ENCODE results near the gene CAPN8.
A peak's percentile ranks its signal among the peaks of the same experiment; 100 is the strongest.

Gene CAPN8

DNA sequence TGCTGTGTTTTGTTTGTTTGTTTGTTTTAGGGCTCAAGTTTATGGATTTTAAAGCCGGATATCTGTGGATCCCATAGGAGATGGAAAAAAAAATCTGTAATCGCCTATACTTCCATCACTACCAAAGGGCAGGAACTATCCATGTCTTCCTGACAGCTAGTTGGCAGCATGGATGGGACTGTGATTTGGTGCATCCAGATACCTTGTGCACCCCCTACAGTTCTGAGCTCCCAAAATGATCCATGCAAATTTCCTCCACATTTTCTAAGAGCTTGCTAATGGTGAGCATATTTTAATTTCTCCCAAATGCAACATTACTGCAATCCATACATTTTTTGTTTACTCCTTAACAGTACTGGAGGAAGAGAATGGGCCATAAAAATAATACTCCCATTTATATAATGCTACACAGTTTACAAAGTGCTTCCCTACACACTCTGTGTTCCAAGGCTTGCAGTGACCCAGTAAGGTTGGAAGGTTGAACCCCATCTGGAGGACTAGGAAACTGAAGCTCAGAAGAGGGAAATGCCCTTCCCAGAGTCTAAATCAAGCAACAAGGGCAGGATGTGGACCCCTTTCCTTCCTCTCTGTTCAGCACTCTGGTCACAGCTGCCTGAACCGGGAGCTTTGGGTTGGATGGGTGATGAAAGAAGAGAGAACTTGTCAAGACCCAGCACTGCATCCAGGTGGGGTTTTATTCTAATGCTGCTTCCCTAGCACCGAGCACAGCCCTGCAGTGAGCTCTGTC lies 48.0 kb downstream of the CAPN8 start:
- no peak for DNase-seq (ENCODE audit: low read depth in 2 of 2)

GRCh38 chr1:223616586-223616985 lies 48.9 kb downstream of the CAPN8 start:
- DNase-seq (ENCODE audit: low read depth in 2 of 2), result no peak

GRCh38 chr1:223611936-223612335 lies 53.6 kb downstream of the CAPN8 start:
- no peak for DNase-seq (ENCODE audit: low read depth in 2 of 2)

DNA sequence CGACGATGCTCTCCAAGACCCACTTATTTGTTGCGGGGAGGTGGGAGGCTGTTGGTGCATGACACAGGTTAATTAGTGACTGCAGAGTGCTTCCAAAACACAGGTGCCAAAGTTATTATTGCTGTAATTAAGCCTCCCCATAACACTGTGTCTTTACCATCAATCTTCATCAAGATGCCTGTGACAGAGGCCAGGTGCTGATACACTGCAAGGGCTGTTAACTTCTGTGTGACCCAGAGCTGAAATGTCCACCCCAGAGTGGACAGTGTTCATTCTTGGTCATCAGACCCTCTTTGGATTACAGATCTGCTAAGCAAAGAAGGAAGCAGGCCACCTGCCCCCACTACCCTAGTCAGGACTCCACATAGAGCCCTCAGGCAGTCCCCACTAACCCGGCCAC lies 55.5 kb downstream of the CAPN8 start:
- DNase-seq (ENCODE audit: low read depth in 2 of 2), result no peak

- no peak for DNase-seq (ENCODE audit: low read depth in 2 of 2)
Measured at GRCh38 chr1:223609066-223609465, 56.4 kb downstream of the CAPN8 start.

- no peak for DNase-seq (ENCODE audit: low read depth in 2 of 2)
Measured at GRCh38 chr1:223558512-223558911, 107.0 kb downstream of the CAPN8 start.

- DNase-seq (ENCODE audit: low read depth in 2 of 2), result no peak
Measured at GRCh38 chr1:223557130-223557475, 108.4 kb downstream of the CAPN8 start.

DNA sequence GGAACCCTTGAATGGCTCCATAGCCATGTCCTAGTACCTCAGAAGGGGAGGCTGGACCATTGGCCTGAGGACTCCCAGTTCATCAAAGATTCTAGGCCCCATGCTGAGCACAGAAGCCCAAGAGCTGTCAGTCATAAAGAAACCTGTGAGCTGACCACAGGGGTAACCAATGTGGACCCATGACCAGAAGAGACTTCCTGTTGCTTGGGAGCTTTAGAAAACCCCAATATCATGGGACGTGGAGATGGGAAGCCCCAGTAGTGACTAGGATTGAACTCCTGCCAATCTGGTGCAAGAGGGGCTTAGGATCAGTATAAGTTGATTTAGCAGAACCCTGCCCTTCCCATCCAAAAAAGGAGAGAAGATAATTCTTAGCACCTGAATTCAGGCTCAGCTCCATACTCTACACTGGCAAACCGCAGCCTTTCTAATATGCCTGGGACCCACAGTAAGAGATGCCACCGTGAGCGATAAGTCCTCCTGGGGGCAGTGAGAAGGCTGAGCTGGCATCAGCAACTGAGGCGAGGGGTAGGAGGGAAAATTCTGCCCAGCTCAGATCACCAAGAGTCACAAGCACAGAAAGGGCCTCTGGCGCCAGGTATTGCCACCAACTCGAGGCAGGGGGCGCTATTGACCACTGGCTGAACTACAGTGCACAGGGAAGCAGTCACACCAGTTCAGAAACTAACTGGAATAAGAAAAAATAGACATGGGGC lies 108.9 kb downstream of the CAPN8 start:
- DNase-seq (ENCODE audit: low read depth in 2 of 2), result peak in 1 of 2 donors; percentile 25

- DNase-seq (ENCODE audit: low read depth in 2 of 2), result no peak
Measured at GRCh38 chr1:223553957-223554356, 111.5 kb downstream of the CAPN8 start.

- no peak for DNase-seq (ENCODE audit: low read depth in 2 of 2)
Measured at GRCh38 chr1:223551610-223552009, 113.9 kb downstream of the CAPN8 start.

DNA sequence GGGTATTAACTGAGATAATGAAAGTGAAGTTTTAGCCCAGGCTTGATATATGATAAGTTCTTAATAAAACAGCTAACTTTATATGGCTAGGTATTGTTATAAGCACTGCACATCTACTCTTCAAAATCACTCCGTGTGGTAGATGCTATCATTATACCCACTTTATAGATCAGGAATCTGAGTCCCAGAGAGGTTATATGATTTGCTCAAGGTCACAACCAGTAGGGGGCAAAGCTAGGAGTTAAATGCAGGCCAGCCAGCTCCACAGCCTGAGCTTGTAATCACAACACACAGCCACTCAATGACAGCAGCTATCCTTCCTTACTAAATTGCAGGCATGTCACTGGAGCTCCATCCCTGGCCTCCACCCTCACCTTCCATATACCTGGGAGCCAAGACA lies 115.8 kb downstream of the CAPN8 start:
- DNase-seq (ENCODE audit: low read depth in 2 of 2), result no peak

DNA sequence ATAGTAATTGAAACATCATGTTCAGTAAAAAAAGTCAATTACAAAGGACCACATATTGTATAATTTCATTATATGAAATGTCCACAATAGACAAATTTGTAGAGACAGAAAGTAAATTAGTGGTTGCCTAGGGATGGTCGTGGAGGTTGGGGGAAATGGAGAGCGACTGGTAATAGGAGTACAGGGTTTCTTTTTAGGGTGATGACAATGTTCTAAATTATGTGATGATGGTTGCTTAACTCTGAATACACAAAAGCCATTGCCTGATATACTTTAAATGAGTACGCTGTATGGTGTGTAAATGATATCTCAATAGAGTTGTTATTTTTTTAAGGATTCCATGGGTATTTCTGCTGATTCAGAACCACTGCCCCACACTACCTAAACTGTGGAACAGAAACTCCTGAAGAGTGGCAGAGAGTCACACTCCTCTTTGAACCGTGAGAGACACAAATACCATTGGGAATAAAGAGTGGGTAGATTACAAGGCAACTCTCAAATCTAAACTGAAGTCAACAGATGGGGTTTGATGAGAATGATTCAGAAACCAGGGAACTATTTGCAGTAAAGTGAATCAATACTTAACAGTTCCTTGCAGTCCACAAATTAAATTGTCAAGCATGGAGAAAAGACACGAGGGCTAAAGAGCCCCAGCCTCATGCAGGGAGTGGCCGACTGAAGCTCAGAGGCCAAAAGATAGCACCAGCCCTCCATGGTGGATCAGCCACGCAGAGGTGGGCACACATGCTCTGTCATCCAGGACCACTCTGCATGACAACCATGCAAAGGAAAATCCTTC lies 118.0 kb downstream of the CAPN8 start:
- no peak for DNase-seq (ENCODE audit: low read depth in 2 of 2)

DNA sequence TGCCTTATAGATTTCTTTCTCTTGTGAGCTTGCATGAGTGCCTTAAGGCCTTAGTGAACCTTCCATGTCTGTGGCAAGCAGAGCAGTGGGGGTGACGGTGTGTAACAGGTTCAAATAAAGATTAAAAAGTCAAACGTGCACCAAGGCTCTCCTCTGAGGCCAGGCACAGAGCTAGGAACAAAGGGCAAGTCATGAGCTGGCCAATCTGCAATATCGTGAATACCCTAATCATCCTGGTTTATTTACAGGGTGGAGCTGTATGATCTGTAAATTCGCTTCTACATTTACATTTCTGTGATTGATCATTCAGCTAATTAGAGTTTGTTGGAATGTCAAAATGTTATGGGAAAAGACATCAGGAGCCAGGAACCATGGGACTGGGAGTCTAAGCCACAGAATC lies 120.2 kb downstream of the CAPN8 start:
- DNase-seq (ENCODE audit: low read depth in 2 of 2), result no peak

DNA sequence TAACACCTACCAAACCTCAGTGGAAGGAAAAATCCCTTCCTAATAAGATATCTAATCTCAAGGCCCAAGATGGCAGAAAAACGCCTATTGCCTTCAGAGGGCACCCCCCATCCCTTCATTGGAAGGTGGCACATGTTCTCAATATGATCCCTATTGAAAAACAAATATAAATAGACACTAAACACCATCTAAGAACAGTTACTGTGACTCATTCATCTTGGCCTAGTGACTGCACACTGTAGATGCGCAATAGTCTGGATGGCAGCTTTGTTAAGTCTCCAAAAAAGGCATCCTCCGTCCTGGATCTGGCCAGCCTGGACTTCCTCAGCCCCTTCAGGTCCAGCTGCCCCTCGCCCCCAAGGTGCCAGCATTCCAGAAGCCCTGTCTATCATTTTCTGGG lies 121.9 kb downstream of the CAPN8 start:
- no peak for DNase-seq (ENCODE audit: low read depth in 2 of 2)

GRCh38 chr1:223542831-223543230 lies 122.7 kb downstream of the CAPN8 start:
- DNase-seq (ENCODE audit: low read depth in 2 of 2), result no peak

DNA sequence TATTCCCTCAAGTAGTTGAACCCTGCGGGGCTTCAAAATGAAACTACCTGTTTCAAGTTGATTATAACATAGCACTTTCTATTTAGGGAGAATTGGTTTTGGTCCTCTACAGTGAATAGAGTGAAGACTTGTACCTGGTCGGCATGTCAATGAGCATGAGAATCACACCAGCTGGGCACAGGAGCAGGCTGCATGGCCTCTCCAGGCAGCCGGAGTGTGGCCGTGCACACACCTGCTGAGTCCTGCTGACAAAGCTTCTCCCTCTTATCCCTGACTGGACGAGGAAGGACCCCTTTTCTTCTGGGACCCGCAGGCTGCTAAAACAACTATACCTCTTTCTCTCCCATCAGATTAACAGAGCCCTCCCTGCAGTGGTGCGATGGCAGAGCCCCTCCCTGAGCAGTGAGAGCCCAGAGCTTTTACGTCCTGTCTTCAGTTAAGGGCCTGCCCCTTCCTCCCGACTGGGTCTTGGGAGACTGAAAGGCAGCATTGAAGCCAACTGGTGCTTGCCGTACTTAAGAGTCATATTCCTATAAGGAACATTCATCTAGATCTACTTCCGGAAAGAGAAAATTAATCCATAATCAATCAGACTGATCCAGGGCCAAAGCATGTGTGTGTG lies 124.9 kb downstream of the CAPN8 start:
- no peak for DNase-seq (ENCODE audit: low read depth in 2 of 2)

- DNase-seq (ENCODE audit: low read depth in 2 of 2), result no peak
Measured at GRCh38 chr1:223539750-223540149, 125.8 kb downstream of the CAPN8 start.

- DNase-seq (ENCODE audit: low read depth in 2 of 2), result no peak
Measured at GRCh38 chr1:223538981-223539380, 126.5 kb downstream of the CAPN8 start.

- DNase-seq (ENCODE audit: low read depth in 2 of 2), result no peak
Measured at GRCh38 chr1:223535319-223535718, 130.2 kb downstream of the CAPN8 start.

DNA sequence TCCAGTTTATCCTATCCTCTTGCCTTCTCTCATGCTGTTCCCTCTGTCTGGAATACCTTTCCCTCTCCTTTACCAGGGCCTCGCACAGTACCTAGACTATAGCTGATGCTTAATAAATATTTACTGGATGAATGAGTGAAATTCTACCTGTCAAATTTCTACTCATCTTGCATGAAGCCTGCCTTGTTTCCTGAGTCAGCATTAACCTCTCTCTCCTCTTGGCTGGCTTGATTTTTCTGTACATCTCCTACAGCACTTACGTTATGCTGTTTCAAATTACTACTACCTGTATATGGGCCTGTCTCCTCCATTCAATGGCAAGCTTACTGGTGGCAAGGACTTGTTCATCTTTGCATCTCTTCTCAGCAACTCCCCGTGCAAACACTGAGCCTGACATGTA lies 130.8 kb downstream of the CAPN8 start:
- DNase-seq (ENCODE audit: low read depth in 2 of 2), result no peak

DNA sequence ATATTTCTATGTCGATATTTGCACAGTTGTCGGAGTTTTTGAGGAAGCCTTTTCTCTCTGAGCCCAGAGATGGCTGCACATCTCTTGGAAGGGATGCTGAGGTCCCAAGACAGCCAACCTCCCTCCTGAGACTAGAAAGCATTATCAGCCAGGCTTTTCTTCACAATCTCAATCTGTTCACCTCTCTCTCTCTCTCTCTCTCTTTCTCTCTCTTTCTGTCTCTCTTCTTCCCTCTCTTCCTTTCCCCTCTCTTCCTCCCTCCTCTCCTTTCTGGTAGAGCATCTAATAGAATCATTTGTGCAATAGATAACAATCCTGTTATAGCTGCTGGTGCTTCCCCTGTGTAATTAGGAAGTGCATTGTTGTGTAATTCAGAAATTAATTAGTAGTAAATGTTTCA lies 131.8 kb downstream of the CAPN8 start:
- no peak for DNase-seq (ENCODE audit: low read depth in 2 of 2)

GRCh38 chr1:223531742-223532341 lies 133.7 kb downstream of the CAPN8 start:
- peak; percentile 9 to 45 for DNase-seq (ENCODE audit: low read depth in 2 of 2)

Measured in activated CD4-positive, alpha-beta T cell treated with anti-CD3 and anti-CD28 coated beads for 24 hours (primary cell).